ENCODE results near the gene RBX1.

Gene RBX1

GRCh38 chr22:40951795-40952605 lies 822 bp downstream of the RBX1 start:
- no peak for TF ChIP-seq CSDC2 (CRISPR knock-in tag; IDR thresholded peaks at IDR 0.05)
- no peak for TF ChIP-seq GLIS3 (CRISPR knock-in tag; IDR thresholded peaks at IDR 0.05)
- TF ChIP-seq ZNF70 (CRISPR knock-in tag; IDR thresholded peaks at IDR 0.05): no peak
- no peak for TF ChIP-seq PPARA (CRISPR knock-in tag; IDR thresholded peaks at IDR 0.05; ENCODE audit: borderline replicate concordance)
- TF ChIP-seq TOX (CRISPR knock-in tag; IDR thresholded peaks at IDR 0.05; ENCODE audit: borderline replicate concordance): no peak
- no peak for TF ChIP-seq ESRRG (CRISPR knock-in tag; IDR thresholded peaks at IDR 0.05)
- no peak for TF ChIP-seq CREB5 (CRISPR knock-in tag; IDR thresholded peaks at IDR 0.05; ENCODE audit: low read depth)
- TF ChIP-seq ZFP30 (CRISPR knock-in tag; IDR thresholded peaks at IDR 0.05): no peak
- TF ChIP-seq ZNF8 (CRISPR knock-in tag; IDR thresholded peaks at IDR 0.05): no peak
- no peak for TF ChIP-seq ZNF565 (CRISPR knock-in tag; conservative IDR thresholded peaks at IDR 0.05; ENCODE audit: low read depth)
- no peak for TF ChIP-seq OSR1 (CRISPR knock-in tag; IDR thresholded peaks at IDR 0.05)
- no peak for TF ChIP-seq TCF4 (CRISPR knock-in tag; IDR thresholded peaks at IDR 0.05; ENCODE audit: borderline replicate concordance)
- TF ChIP-seq RARB (CRISPR knock-in tag; IDR thresholded peaks at IDR 0.05): no peak
- peak; percentile 6; the same call in 2 of the 3 replicates for ATAC-seq

- no peak for TF ChIP-seq PATZ1 (CRISPR knock-in tag; IDR thresholded peaks at IDR 0.05; ENCODE audit: borderline replicate concordance)
- TF ChIP-seq CREB5 (CRISPR knock-in tag; IDR thresholded peaks at IDR 0.05; ENCODE audit: low read depth): no peak
- TF ChIP-seq SNAI2 (CRISPR knock-in tag; IDR thresholded peaks at IDR 0.05): no peak
- no peak for TF ChIP-seq ISL1 (CRISPR knock-in tag; IDR thresholded peaks at IDR 0.05)
- no peak for TF ChIP-seq CSDC2 (CRISPR knock-in tag; IDR thresholded peaks at IDR 0.05)
- no peak for TF ChIP-seq GLIS3 (CRISPR knock-in tag; IDR thresholded peaks at IDR 0.05)
- TF ChIP-seq ZFP30 (CRISPR knock-in tag; IDR thresholded peaks at IDR 0.05): no peak
- TF ChIP-seq TCF4 (CRISPR knock-in tag; IDR thresholded peaks at IDR 0.05; ENCODE audit: borderline replicate concordance): no peak
- no peak for TF ChIP-seq POU6F1 (CRISPR knock-in tag; IDR thresholded peaks at IDR 0.05; ENCODE audit: borderline replicate concordance, low read depth)
- no peak for TF ChIP-seq ARNTL (CRISPR knock-in tag; IDR thresholded peaks at IDR 0.05; ENCODE audit: borderline replicate concordance, low read depth)
- TF ChIP-seq CSRNP3 (CRISPR knock-in tag; IDR thresholded peaks at IDR 0.05): no peak
- ATAC-seq: no peak
These were observed 2.3 kb downstream of the RBX1 start for GRCh38 chr22:40953471-40953870.

- ATAC-seq: no peak
- TF ChIP-seq ZC3H10 (CRISPR knock-in tag; IDR thresholded peaks at IDR 0.05): no peak
- TF ChIP-seq TOX (CRISPR knock-in tag; IDR thresholded peaks at IDR 0.05; ENCODE audit: borderline replicate concordance): no peak
- TF ChIP-seq PPARA (CRISPR knock-in tag; IDR thresholded peaks at IDR 0.05; ENCODE audit: borderline replicate concordance): no peak
- TF ChIP-seq POU6F1 (CRISPR knock-in tag; IDR thresholded peaks at IDR 0.05; ENCODE audit: borderline replicate concordance, low read depth): no peak
These were observed 2.9 kb downstream of the RBX1 start for GRCh38 chr22:40954113-40954512.
